Measurements from ENCODE around the gene LIN9. TPM values are rescaled to one million over a fixed set of nuclear protein-coding genes. Genes with fewer than 3 reads are reported as not detected.

The LIN9 gene
- total and polyA plus RNA-seq, 2 of the 13 experiments (the other 11 are each of a cell fraction or from before 2014, with no cell fraction given), result 3.0 to 10.0 TPM

DNA sequence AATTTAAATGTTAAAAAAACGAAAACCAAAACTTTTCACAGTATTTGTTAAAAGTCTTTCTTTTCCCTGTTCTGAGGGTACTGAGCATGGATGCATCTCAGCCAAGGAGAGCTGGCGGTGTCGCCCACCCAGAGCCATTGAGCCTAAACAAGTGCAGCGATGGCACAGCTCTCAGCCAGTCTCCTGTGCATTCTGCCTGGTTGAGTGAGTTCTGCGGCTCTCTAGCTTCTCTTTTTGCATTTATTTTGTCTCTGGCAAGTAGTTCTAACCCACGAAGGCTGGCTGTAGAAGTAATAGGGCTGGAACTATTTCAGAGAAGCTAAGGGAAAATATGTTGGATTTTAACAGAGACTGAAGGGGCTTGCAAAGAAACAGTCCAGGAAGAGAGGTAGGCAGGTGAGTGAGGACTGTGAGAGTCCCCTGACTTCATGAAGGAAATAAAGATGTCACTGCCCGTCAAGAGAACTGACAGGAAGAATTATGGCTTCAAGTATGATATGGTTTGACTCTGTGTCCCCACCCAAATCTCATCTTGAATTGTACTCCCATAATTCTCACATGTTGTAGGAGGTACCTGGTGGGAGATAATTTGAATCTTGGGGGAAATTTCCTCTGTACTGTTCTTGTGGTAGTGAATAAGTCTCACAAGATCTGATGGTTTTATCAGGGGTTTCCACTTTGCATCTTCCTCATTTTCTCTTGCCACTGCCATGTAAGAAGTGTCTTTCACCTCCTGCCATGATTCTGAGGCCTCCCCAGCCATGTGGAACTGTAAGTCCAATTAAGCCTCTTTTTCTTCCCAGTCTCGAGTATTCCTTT, 35.7 kb upstream of the LIN9 start (continued):
- TF ChIP-seq, protein P1, sequence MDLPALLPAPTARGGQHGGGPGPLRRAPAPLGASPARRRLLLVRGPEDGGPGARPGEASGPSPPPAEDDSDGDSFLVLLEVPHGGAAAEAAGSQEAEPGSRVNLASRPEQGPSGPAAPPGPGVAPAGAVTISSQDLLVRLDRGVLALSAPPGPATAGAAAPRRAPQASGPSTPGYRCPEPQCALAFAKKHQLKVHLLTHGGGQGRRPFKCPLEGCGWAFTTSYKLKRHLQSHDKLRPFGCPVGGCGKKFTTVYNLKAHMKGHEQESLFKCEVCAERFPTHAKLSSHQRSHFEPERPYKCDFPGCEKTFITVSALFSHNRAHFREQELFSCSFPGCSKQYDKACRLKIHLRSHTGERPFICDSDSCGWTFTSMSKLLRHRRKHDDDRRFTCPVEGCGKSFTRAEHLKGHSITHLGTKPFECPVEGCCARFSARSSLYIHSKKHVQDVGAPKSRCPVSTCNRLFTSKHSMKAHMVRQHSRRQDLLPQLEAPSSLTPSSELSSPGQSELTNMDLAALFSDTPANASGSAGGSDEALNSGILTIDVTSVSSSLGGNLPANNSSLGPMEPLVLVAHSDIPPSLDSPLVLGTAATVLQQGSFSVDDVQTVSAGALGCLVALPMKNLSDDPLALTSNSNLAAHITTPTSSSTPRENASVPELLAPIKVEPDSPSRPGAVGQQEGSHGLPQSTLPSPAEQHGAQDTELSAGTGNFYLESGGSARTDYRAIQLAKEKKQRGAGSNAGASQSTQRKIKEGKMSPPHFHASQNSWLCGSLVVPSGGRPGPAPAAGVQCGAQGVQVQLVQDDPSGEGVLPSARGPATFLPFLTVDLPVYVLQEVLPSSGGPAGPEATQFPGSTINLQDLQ (CRISPR knock-in tag; IDR thresholded peaks at IDR 0.05), result no peak
- TF ChIP-seq IRF9 (CRISPR knock-in tag; IDR thresholded peaks at IDR 0.05; ENCODE audit: borderline replicate concordance) (no peak), PRMT3 (CRISPR knock-in tag; IDR thresholded peaks at IDR 0.05; ENCODE audit: borderline replicate concordance, low read depth) (no peak)
- TF ChIP-seq, protein P2, sequence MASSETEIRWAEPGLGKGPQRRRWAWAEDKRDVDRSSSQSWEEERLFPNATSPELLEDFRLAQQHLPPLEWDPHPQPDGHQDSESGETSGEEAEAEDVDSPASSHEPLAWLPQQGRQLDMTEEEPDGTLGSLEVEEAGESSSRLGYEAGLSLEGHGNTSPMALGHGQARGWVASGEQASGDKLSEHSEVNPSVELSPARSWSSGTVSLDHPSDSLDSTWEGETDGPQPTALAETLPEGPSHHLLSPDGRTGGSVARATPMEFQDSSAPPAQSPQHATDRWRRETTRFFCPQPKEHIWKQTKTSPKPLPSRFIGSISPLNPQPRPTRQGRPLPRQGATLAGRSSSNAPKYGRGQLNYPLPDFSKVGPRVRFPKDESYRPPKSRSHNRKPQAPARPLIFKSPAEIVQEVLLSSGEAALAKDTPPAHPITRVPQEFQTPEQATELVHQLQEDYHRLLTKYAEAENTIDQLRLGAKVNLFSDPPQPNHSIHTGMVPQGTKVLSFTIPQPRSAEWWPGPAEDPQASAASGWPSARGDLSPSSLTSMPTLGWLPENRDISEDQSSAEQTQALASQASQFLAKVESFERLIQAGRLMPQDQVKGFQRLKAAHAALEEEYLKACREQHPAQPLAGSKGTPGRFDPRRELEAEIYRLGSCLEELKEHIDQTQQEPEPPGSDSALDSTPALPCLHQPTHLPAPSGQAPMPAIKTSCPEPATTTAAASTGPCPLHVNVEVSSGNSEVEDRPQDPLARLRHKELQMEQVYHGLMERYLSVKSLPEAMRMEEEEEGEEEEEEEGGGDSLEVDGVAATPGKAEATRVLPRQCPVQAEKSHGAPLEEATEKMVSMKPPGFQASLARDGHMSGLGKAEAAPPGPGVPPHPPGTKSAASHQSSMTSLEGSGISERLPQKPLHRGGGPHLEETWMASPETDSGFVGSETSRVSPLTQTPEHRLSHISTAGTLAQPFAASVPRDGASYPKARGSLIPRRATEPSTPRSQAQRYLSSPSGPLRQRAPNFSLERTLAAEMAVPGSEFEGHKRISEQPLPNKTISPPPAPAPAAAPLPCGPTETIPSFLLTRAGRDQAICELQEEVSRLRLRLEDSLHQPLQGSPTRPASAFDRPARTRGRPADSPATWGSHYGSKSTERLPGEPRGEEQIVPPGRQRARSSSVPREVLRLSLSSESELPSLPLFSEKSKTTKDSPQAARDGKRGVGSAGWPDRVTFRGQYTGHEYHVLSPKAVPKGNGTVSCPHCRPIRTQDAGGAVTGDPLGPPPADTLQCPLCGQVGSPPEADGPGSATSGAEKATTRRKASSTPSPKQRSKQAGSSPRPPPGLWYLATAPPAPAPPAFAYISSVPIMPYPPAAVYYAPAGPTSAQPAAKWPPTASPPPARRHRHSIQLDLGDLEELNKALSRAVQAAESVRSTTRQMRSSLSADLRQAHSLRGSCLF (CRISPR knock-in tag; IDR thresholded peaks at IDR 0.05; ENCODE audit: borderline replicate concordance), result no peak
- TF ChIP-seq, protein P3, sequence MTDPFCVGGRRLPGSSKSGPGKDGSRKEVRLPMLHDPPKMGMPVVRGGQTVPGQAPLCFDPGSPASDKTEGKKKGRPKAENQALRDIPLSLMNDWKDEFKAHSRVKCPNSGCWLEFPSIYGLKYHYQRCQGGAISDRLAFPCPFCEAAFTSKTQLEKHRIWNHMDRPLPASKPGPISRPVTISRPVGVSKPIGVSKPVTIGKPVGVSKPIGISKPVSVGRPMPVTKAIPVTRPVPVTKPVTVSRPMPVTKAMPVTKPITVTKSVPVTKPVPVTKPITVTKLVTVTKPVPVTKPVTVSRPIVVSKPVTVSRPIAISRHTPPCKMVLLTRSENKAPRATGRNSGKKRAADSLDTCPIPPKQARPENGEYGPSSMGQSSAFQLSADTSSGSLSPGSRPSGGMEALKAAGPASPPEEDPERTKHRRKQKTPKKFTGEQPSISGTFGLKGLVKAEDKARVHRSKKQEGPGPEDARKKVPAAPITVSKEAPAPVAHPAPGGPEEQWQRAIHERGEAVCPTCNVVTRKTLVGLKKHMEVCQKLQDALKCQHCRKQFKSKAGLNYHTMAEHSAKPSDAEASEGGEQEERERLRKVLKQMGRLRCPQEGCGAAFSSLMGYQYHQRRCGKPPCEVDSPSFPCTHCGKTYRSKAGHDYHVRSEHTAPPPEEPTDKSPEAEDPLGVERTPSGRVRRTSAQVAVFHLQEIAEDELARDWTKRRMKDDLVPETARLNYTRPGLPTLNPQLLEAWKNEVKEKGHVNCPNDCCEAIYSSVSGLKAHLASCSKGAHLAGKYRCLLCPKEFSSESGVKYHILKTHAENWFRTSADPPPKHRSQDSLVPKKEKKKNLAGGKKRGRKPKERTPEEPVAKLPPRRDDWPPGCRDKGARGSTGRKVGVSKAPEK (CRISPR knock-in tag; IDR thresholded peaks at IDR 0.05; ENCODE audit: borderline replicate concordance), result no peak
